Panc1 (cell line): ENCODE data around the gene RUNX1. TPM values are rescaled to one million over a fixed set of nuclear protein-coding genes. Genes with fewer than 3 reads are reported as not detected.
A peak's percentile ranks its signal among the peaks of the same experiment; 100 is the strongest.

Experiments
- ATAC-seq: fragments of 200-7000 bp; cut with Tn5 transposase; 2 replicates; pipeline ENCODE4 v1.9.1; 2020; ENCODE audit warnings: mild to moderate bottlenecking, moderate library complexity
- BruUV-seq: library from RNA; stranded (reverse); fragments of 400-500 nt; replicated peaks from 2 replicates; lab custom pipeline; 2021; lab: Mats Ljungman, UMichigan
- CTCF ChIA-PET: fragments of 300-600 bp; sonication (Branson Sonifier 250); formaldehyde crosslinking; loops from one replicate; lab custom pipeline; 2022; ENCODE audit warnings: antibody characterized with exemption; lab: Charles Lee
- POLR2A ChIA-PET: fragments of 300-600 bp; sonication (Branson Sonifier 250); formaldehyde crosslinking; loops from one replicate; lab custom pipeline; 2022; ENCODE audit warnings: antibody characterized with exemption; lab: Charles Lee
- DNase-seq: peaks from one replicate; pipeline ENCODE4 v3.0.0-alpha.2; 2010; ENCODE audit warnings: low read depth, low spot score
- H3K27ac ChIP-seq: 2 replicates; pipeline ENCODE4 v1.5.1; 2011; ENCODE audit warnings: mild to moderate bottlenecking, low read length, inconsistent platforms
- H3K27me3 ChIP-seq: fragments of 200-500 bp; sonication (Bioruptor generic); 2 replicates; pipeline ENCODE4 v1.6.0; 2014; ENCODE audit warnings: low read length, inconsistent platforms; ENCODE audit not compliant: control insufficient read depth, insufficient read depth
- H3K36me3 ChIP-seq: fragments of 200-500 bp; sonication (Bioruptor generic); 2 replicates; pipeline ENCODE4 v1.5.1; 2014; ENCODE audit warnings: inconsistent platforms, mild to moderate bottlenecking, low read length, moderate library complexity; ENCODE audit not compliant: control insufficient read depth, insufficient read depth
- H3K4me1 ChIP-seq: 2 replicates; pipeline ENCODE4 v1.5.1; 2011; ENCODE audit warnings: inconsistent platforms, mild to moderate bottlenecking, low read length, moderate library complexity; ENCODE audit not compliant: control insufficient read depth, insufficient read depth
- H3K4me3 ChIP-seq, 2 experiments: 2 replicates each; pipeline ENCODE4 v1.5.1; 2011 to 2012; ENCODE audit warnings: low read depth in 2 of 2, low read length in 2 of 2, mild to moderate bottlenecking in 2 of 2, inconsistent platforms in 1 of 2, moderate library complexity in 1 of 2
- H3K9me3 ChIP-seq: fragments of 200-500 bp; sonication (Bioruptor generic); 2 replicates; pipeline ENCODE4 v1.5.1; 2014; ENCODE audit warnings: low read depth, mild to moderate bottlenecking, inconsistent platforms, low read length, moderate library complexity; ENCODE audit not compliant: control insufficient read depth, insufficient read depth
- POLR2AphosphoS5 ChIP-seq: IDR thresholded peaks from 2 replicates; pipeline ENCODE4 v1.6.1; 2012; ENCODE audit warnings: mild to moderate bottlenecking, low read depth, low read length, moderate library complexity
- SIN3A ChIP-seq: IDR thresholded peaks from 2 replicates; pipeline ENCODE4 v1.6.1; 2012; ENCODE audit warnings: low read depth, mild to moderate bottlenecking, low read length, moderate library complexity, borderline replicate concordance; ENCODE audit not compliant: insufficient read depth
- TCF7L2 ChIP-seq: IDR thresholded peaks from 2 replicates; pipeline ENCODE4 v1.6.1; 2011; ENCODE audit warnings: mild to moderate bottlenecking, low read depth, low read length, inconsistent platforms
- in situ Hi-C: cut with HindIII; loops from 2 replicates; pipeline ENCODE4 v1.10.0; 2016; ENCODE audit warnings: low sequenced_read_pairs, low pct_unique_long_range_greater_than_20kb
- intact Hi-C: fragments of 100-400 bp; cut with micrococcal nuclease; formaldehyde crosslinking; loops from one replicate; pipeline ENCODE4 v1.10.0; 2022; ENCODE audit not compliant: unreplicated experiment
- total RNA-seq: library from RNA; stranded (reverse); gene quantifications from one replicate; pipeline ENCODE4 v1.2.1, GENCODE V29; 2021; ENCODE audit not compliant: unreplicated experiment
- TF ChIP-seq, protein P1 (sequence below): fragments of 450-650 bp; IDR thresholded peaks from 2 replicates; pipeline ENCODE4 v1.5.1; 2017; ENCODE audit warnings: mild to moderate bottlenecking
- TF ChIP-seq, protein P2 (sequence below), 2 experiments: IDR thresholded peaks; 2 replicates each; pipeline ENCODE4 v1.6.1; 2011 to 2012; ENCODE audit warnings: low read depth in 2 of 2, control low read depth in 1 of 2, low read length in 1 of 2, mild to moderate bottlenecking in 1 of 2, moderate library complexity in 1 of 2; ENCODE audit not compliant: insufficient read depth in 1 of 2

Gene RUNX1
- total RNA-seq, 1 experiment from 2014 or later: 22.4 TPM

DNA sequence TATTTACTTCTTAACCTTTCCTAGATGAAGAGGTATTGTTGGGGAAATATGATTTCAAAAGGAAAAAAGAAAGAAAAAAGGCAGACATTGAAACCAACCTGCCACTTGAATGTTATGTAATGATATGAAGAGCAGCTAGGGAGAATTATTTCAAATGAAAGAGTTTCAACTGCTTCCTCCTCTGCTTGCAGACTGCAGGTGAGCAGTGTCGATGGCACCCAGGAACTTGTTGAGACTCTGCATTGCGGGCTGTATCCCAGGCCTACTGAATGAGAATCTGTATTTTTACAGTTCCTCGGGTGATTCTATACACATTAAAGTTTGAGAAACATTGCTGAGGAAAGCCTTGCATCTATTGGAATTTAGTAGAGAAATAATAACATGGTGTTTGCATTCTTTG, 3.7 kb upstream of the RUNX1 start:
- peaks cover 6% of the 10 kb centered on the region for H3K4me1 ChIP-seq
- H3K36me3 ChIP-seq: no peaks in the 10 kb centered on the region
- DNase-seq: no peak
- POLR2A ChIA-PET: no interaction called here
- intact Hi-C loops: loop anchor here (5.0 kb wide), 1 partner anchor 784 kb away; no protein-coding TSS in a partner anchor
- H3K27me3 ChIP-seq: no peaks in the 10 kb centered on the region
- BruUV-seq: no TSS peak
- H3K27ac ChIP-seq: no peak overlapping the region; the same call in 1 of the 2 replicates
- H3K4me3 ChIP-seq: no peak overlapping the region
- in situ Hi-C loops: no loop called here
- H3K9me3 ChIP-seq: no peaks in the 10 kb centered on the region
- CTCF ChIA-PET: no interaction called here
- TF ChIP-seq, protein P1, sequence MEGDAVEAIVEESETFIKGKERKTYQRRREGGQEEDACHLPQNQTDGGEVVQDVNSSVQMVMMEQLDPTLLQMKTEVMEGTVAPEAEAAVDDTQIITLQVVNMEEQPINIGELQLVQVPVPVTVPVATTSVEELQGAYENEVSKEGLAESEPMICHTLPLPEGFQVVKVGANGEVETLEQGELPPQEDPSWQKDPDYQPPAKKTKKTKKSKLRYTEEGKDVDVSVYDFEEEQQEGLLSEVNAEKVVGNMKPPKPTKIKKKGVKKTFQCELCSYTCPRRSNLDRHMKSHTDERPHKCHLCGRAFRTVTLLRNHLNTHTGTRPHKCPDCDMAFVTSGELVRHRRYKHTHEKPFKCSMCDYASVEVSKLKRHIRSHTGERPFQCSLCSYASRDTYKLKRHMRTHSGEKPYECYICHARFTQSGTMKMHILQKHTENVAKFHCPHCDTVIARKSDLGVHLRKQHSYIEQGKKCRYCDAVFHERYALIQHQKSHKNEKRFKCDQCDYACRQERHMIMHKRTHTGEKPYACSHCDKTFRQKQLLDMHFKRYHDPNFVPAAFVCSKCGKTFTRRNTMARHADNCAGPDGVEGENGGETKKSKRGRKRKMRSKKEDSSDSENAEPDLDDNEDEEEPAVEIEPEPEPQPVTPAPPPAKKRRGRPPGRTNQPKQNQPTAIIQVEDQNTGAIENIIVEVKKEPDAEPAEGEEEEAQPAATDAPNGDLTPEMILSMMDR: no peak
- TF ChIP-seq SIN3A (no peak), POLR2AphosphoS5 (no peak), TCF7L2 (no peak)
- TF ChIP-seq, protein P2, sequence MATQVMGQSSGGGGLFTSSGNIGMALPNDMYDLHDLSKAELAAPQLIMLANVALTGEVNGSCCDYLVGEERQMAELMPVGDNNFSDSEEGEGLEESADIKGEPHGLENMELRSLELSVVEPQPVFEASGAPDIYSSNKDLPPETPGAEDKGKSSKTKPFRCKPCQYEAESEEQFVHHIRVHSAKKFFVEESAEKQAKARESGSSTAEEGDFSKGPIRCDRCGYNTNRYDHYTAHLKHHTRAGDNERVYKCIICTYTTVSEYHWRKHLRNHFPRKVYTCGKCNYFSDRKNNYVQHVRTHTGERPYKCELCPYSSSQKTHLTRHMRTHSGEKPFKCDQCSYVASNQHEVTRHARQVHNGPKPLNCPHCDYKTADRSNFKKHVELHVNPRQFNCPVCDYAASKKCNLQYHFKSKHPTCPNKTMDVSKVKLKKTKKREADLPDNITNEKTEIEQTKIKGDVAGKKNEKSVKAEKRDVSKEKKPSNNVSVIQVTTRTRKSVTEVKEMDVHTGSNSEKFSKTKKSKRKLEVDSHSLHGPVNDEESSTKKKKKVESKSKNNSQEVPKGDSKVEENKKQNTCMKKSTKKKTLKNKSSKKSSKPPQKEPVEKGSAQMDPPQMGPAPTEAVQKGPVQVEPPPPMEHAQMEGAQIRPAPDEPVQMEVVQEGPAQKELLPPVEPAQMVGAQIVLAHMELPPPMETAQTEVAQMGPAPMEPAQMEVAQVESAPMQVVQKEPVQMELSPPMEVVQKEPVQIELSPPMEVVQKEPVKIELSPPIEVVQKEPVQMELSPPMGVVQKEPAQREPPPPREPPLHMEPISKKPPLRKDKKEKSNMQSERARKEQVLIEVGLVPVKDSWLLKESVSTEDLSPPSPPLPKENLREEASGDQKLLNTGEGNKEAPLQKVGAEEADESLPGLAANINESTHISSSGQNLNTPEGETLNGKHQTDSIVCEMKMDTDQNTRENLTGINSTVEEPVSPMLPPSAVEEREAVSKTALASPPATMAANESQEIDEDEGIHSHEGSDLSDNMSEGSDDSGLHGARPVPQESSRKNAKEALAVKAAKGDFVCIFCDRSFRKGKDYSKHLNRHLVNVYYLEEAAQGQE (IDR thresholded peaks at IDR 0.05; ENCODE audit: insufficient read depth in 1 of 2, low read depth in 2 of 2, low read length in 1 of 2): no peak
- ATAC-seq: no peak

DNA sequence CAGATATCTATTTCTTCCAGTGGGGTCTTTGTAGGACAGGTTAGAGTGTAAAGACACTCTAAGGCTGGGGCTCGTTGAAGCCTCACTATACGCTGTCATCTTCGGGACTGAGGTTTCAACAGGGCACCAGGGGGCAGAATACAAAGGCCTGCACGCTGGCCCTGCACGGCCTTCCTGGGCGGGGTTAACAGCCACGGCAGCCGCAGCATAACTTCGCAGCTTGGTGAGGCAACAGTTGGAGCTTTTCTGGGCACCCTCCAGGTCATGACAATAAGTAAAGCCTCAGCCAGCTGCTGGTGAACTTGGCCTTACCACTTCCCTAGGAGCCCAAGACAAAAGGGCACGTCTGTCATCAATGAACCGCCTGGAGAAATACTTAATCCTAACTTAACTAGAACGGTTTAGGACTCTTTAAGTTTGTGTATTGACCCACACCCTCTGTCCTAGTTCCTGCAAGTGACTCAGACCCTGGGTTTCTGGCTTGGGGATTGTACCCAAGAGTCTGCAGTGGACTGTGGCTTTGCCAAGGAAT, 2.3 kb upstream of the RUNX1 start:
- in situ Hi-C loops: no loop called here
- POLR2A ChIA-PET: no interaction called here
- CTCF ChIA-PET: interaction anchor here (0.6 to 0.7 kb wide), 2 partner anchors 347 to 1045 kb away, joined by 4 read pairs; no protein-coding TSS in a partner anchor
- H3K27me3 ChIP-seq: no peaks in the 10 kb centered on the region
- no peaks in the 10 kb centered on the region for H3K36me3 ChIP-seq
- intact Hi-C loops: loop anchor here (1.0 to 5.0 kb wide), 2 partner anchors 349 to 786 kb away; no protein-coding TSS in a partner anchor
- DNase-seq (no peak), ATAC-seq (peak; percentile 83)
- H3K9me3 ChIP-seq: no peaks in the 10 kb centered on the region
- TF ChIP-seq, protein P1: peak; percentile 79
- TF ChIP-seq TCF7L2 (peak; percentile 89), POLR2AphosphoS5 (no peak)
- peak overlapping the region; percentile 59; the same call in 1 of the 2 replicates for H3K27ac ChIP-seq
- no TSS peak for BruUV-seq
- no peak overlapping the region for H3K4me3 ChIP-seq
- peaks cover 8% of the 10 kb centered on the region for H3K4me1 ChIP-seq
